ENCODE measurements around the gene PPP1CB.

- TF ChIP-seq POLR2A (IDR thresholded peaks at IDR 0.05; ENCODE audit: low read depth, low read length) (no peak), POLR2AphosphoS5 (IDR thresholded peaks at IDR 0.05; ENCODE audit: low read depth, low read length) (no peak)
Observed at GRCh38 chr2:28702415-28702861, 49.2 kb upstream of the PPP1CB start.

Measured in GM12892 (cell line).